HG02623 (cell line): ENCODE measurements around the gene CD59.
"Not testable (repeated sequence)": the region's sequence is repeated elsewhere in the genome, so short reads cannot be mapped to it uniquely, and the experiment has no call there.

Source experiments
- ATAC-seq: cut with Tn5 transposase; IDR thresholded peaks from one replicate; pipeline ENCODE4 v1.9.1; 2021; ENCODE audit warnings: moderate library complexity; ENCODE audit not compliant: unreplicated experiment

Gene CD59

GRCh38 chr11:33743291-33743690 lies 7.1 kb upstream of the CD59 start:
- no peak for ATAC-seq

- ATAC-seq = no peak
Observed at GRCh38 chr11:33742249-33742851, 6.1 kb upstream of the CD59 start.

GRCh38 chr11:33741806-33742205 lies 5.6 kb upstream of the CD59 start:
- ATAC-seq = no peak

- ATAC-seq = no peak
Observed at GRCh38 chr11:33737362-33737821, 1.2 kb upstream of the CD59 start.

GRCh38 chr11:33735271-33736147 lies 714 bp downstream of the CD59 start:
- ATAC-seq = peak; percentile 44

- no peak for ATAC-seq
Observed at GRCh38 chr11:33734441-33735270, 1.6 kb downstream of the CD59 start.

GRCh38 chr11:33733980-33734379 lies 2.2 kb downstream of the CD59 start:
- no peak for ATAC-seq

GRCh38 chr11:33731723-33732531 lies 4.3 kb downstream of the CD59 start:
- ATAC-seq = no peak

GRCh38 chr11:33730716-33731115 lies 5.5 kb downstream of the CD59 start:
- ATAC-seq = no peak

- not testable (repeated sequence) for ATAC-seq
Observed at GRCh38 chr11:33729072-33729664, 7.1 kb downstream of the CD59 start.

- ATAC-seq = not testable (repeated sequence)
Observed at GRCh38 chr11:33727539-33727938, 8.7 kb downstream of the CD59 start.

GRCh38 chr11:33725496-33725895 lies 10.7 kb downstream of the CD59 start:
- ATAC-seq = no peak

- ATAC-seq = no peak
Observed at GRCh38 chr11:33724644-33725035, 11.6 kb downstream of the CD59 start.

- no peak for ATAC-seq
Observed at GRCh38 chr11:33723238-33723881, 12.9 kb downstream of the CD59 start.

GRCh38 chr11:33722590-33723234 lies 13.5 kb downstream of the CD59 start:
- ATAC-seq = peak; percentile 74

- ATAC-seq = no peak
Observed at GRCh38 chr11:33721984-33722383, 14.2 kb downstream of the CD59 start.

- no peak for ATAC-seq
Observed at GRCh38 chr11:33721426-33721825, 14.8 kb downstream of the CD59 start.

GRCh38 chr11:33719587-33719986 lies 16.6 kb downstream of the CD59 start:
- no peak for ATAC-seq

GRCh38 chr11:33718440-33718839 lies 17.8 kb downstream of the CD59 start:
- ATAC-seq = no peak
